HUES6 (cell line): Measurements from ENCODE around the gene ADSS1.

Experiments
- H3K27ac ChIP-seq: 2 replicates; pipeline ENCODE4 v1.7.0; 2013; ENCODE audit warnings: low read depth, mild to moderate bottlenecking, low read length, inconsistent platforms
- H3K27me3 ChIP-seq: 2 replicates; pipeline ENCODE4 v1.6.1; 2013; ENCODE audit warnings: low read length; ENCODE audit not compliant: control insufficient read depth, insufficient read depth
- H3K36me3 ChIP-seq: 2 replicates; pipeline ENCODE4 v1.6.1; 2013; ENCODE audit warnings: low read length; ENCODE audit not compliant: control insufficient read depth, insufficient read depth
- H3K4me1 ChIP-seq: 2 replicates; pipeline ENCODE4 v1.6.1; 2013; ENCODE audit warnings: low read length; ENCODE audit not compliant: control insufficient read depth, insufficient read depth
- H3K4me3 ChIP-seq: 2 replicates; pipeline ENCODE4 v1.5.1; 2013; ENCODE audit warnings: low read depth, low read length
- H3K9ac ChIP-seq: one replicate; pipeline ENCODE4 v1.6.1; 2013; ENCODE audit warnings: mild to moderate bottlenecking, low read length
- H3K9me3 ChIP-seq: 2 replicates; pipeline ENCODE4 v1.6.1; 2013; ENCODE audit warnings: low read depth, low read length; ENCODE audit not compliant: control insufficient read depth, insufficient read depth

ADSS1 gene

DNA sequence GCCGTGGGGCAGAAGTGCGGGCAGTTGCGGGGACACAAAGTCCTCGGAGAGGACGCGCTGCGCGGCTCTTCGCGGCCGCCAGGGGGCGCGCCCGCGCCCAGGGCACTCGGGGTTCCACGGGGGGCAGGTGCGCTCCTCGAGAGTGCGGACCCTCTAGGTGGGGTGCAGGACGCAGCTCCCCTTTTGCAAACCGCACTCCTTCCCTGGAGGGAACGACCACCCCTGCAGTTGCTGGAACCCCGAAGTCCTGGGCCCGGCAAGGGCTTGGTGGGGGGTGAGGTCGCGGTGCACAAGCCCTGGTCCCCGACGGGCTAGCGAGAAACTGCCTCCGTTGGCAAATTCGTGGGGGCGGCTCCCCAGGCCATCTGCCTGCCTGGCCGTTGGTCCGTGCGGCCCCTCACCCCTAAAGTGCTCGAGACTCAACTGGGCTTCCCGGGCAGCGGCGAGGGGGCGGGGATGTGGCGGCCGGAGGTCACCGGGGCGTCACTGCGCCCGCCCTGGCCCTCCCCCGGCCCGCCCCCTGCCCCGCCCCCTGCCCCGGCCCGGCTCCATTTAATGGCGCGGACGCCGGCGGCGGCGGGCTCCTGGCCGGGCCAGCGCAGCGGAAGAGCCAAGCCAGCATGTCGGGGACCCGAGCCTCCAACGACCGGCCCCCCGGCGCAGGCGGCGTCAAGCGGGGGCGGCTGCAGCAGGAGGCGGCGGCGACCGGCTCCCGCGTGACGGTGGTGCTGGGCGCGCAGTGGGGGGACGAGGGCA is at the start of gene ADSS1:
TSS of gene ADSS1 (plus strand) at position 579 of the 756 bp plus-strand sequence. CDS start at position 621, 42 bp downstream.
- peaks cover 15% of the 10 kb centered on the region for H3K4me1 ChIP-seq
- no peaks in the 10 kb centered on the region for H3K9me3 ChIP-seq
- peak within 1 kb of the TSS; percentile 57 for H3K9ac ChIP-seq
- H3K36me3 ChIP-seq = peaks cover 11% of the 10 kb centered on the region
- H3K27me3 ChIP-seq = peaks cover 10% of the 10 kb centered on the region; the same call in 1 of the 2 replicates
- peak within 1 kb of the TSS; percentile 88 for H3K4me3 ChIP-seq
- H3K27ac ChIP-seq = no peak within 1 kb of the TSS

- H3K4me3 ChIP-seq = no peak overlapping the region
- no peaks in the 10 kb centered on the region for H3K27me3 ChIP-seq
- no peaks in the 10 kb centered on the region for H3K36me3 ChIP-seq
- H3K9me3 ChIP-seq = peaks cover 4% of the 10 kb centered on the region; the same call in 1 of the 2 replicates
- H3K27ac ChIP-seq = no peak overlapping the region
- peaks cover 46% of the 10 kb centered on the region for H3K4me1 ChIP-seq
- H3K9ac ChIP-seq = no peak overlapping the region
Measured at GRCh38 chr14:104675447-104675846, 48.6 kb upstream of the ADSS1 start.

DNA sequence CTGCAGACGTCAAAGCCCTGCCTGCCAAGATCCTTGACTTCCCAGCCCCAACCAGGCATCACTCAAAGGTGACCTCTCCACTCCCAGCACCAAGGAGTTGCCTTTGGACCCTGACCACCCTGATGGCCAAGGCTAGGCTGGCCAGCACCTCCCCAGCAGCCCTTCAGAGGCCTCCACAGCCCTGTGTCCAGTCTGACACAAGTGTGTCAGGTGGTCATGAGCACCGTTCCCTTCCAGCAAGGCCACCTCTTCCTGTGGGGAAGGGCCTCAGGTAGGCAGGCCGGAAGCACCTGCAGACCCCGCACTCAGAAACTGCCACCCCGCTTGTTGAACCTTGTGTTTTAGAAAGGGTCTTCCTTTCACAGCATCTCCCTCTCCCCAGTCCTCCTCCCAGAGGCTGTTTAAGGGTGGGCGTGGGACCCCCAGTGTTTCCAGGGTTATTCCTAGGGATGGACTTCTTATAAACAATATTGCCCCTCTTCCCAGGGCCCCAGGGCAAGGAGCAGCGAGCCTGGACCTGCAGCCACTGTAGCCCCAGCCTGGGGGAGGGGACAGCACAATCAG is 47.8 kb upstream of the ADSS1 start:
- Histone ChIP-seq H3K36me3 (no peaks in the 10 kb centered on the region), H3K4me1 (peaks cover 54% of the 10 kb centered on the region), H3K9ac (no peak overlapping the region), H3K4me3 (peak overlapping the region; percentile 53; the same call in 1 of the 2 replicates), H3K27ac (no peak overlapping the region; the same call in 1 of the 2 replicates), H3K9me3 (peaks cover under 1% of the 10 kb centered on the region; the same call in 1 of the 2 replicates), H3K27me3 (no peaks in the 10 kb centered on the region)

DNA sequence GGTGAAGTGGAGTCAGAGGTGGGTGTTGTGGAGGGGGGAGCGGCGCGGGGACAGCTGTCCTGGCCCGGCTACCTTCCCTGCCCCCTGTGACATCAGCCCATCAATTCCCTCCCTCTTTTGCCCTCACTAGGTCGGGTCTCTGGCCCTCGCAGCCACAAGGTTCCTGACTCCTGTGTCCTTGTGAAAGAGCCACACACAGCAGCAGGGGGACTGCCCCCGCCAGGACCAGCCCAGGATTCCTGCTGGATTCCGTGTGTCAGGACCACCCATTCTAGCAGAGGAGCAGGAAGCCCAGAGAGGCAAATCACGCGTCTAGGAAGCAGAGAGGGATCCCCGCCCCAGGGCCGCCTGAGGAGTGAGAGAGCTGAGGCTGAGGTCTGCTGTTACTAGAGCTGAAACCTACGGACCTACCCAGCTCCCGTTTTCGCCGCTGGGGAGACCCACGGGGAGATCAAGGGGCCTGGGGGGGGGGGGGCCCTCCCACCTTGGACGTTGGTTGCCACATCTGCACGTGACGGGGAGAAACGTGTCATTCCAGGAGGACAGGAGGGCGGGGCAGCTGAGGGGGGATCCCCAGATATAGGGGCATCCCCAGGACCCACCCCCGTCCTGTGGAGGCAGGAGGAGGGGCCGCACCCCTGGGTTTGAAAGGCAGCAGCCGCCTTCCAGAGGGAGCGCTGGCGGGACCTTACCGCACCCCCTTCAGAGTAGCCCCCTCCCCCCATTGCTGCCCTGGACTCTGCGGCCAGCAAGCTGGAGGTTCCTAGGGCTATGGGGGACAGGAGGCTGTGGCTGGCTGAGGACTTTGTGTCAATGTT is 47.1 kb upstream of the ADSS1 start:
- Histone ChIP-seq H3K9ac (peak overlapping the region; percentile 86), H3K36me3 (no peaks in the 10 kb centered on the region), H3K4me1 (peaks cover 59% of the 10 kb centered on the region), H3K27me3 (no peaks in the 10 kb centered on the region), H3K9me3 (no peaks in the 10 kb centered on the region), H3K4me3 (peak overlapping the region; percentile 53), H3K27ac (peak overlapping the region; percentile 99)

DNA sequence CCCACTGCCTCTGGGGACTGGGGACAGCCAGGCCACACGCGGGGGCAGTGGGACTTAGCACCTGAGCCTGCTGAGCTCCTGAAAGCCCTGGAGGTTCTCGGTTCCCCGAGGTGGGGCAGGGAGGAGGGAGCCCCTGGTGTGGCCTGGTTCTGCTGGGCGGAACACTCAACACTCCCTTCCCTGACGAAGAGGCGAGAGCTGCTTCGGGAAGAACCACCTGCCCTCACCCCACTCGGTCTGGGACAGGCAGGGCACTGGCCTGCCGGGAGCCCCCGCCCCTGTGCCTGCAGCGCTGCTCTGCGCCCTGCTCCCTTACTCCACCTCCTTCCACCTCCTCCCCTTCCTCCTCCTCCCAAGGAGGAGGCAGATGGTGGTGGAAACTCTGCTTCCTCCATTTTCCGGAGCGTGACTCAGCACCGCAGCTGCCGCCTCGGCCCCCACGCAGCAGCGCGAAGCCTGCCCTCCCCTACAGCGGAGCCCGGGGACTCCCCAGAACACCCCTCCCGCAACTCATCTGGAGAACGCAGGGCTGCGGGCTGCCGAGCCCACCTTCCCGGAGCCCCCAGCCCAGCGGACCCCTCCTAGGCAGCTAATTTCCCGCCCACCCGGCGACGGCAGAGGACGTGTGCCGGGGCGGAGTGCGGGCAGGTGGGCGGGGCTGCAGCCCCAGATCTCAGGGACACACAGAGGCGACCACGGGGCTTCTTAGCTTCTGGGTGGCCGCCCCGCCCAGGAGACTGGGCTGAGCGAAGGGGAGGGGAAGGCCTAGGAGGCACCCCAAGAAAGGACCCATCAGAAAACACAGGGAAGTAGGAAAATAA is 46.3 kb upstream of the ADSS1 start:
- Histone ChIP-seq H3K9ac (peak overlapping the region; percentile 86), H3K27me3 (no peaks in the 10 kb centered on the region), H3K9me3 (no peaks in the 10 kb centered on the region), H3K27ac (peak overlapping the region; percentile 99), H3K36me3 (no peaks in the 10 kb centered on the region), H3K4me3 (peak overlapping the region; percentile 53), H3K4me1 (peaks cover 65% of the 10 kb centered on the region)

DNA sequence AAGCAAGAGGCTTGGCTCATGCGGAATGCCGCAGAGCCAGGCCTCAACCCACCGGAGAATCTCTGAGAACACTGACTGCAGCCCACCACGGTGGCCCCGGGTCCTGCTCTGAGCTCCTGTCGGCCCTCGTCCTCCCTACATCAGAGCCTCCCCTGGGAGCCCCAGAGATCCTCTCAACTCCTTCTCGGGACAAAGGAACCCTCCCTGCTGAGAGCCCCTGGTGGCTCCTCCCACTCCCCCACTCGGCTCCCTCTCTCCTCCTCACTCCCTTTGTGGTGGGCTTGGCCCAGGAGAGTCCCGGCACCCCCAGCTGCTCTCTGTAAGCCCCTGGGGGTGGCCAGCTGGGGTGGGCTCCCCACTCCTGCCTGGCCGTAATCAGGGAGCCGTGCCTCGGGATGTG is 45.7 kb upstream of the ADSS1 start:
- H3K4me1 ChIP-seq = peaks cover 71% of the 10 kb centered on the region
- H3K27me3 ChIP-seq = no peaks in the 10 kb centered on the region
- peak overlapping the region; percentile 86 for H3K9ac ChIP-seq
- H3K27ac ChIP-seq = peak overlapping the region; percentile 99
- peak overlapping the region; percentile 53 for H3K4me3 ChIP-seq
- H3K9me3 ChIP-seq = no peaks in the 10 kb centered on the region
- H3K36me3 ChIP-seq = no peaks in the 10 kb centered on the region

DNA sequence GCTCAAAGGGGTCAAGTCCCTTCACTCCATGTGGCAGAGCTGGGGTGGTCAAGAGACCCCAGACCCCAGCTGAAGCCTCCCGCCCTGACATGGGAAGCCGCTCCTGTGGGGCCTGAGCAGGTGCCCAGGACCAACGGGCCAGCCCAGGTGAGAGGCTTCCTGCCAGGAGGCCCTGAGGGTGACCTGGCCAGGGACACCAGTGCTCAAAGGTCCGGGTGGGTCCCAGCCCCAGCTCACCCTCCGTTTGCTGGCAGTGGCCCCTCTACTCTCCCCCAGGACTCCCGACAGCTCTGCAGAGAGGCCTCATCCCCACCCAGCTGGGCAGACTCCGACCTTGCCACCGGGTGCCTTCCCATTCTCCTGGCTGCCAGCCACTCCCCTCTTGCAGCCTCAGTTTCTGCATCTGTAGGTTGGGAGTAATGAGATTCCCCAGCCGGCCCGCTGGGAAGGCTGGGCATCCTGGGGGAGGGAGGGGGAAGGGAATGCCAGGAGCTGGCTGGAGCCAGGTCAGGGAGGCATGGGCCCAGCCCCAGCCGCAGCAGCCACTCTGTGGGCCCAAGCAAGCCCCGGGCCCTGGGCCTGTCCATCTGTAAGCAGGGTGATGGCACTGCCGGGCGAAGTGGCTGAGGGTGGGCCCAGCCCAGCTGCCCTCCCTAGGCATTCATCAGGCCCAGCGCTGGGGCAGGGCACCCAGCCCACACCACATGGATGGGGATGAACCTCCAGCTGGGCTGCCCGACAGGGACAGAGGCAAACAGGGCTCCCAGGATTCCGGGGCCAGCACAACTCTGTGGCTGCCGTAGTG is 44.9 kb upstream of the ADSS1 start:
- Histone ChIP-seq H3K4me1 (peaks cover 68% of the 10 kb centered on the region), H3K9me3 (no peaks in the 10 kb centered on the region), H3K27me3 (no peaks in the 10 kb centered on the region), H3K36me3 (no peaks in the 10 kb centered on the region), H3K27ac (peak overlapping the region; percentile 99; the same call in 1 of the 2 replicates), H3K9ac (peak overlapping the region; percentile 86), H3K4me3 (no peak overlapping the region)

DNA sequence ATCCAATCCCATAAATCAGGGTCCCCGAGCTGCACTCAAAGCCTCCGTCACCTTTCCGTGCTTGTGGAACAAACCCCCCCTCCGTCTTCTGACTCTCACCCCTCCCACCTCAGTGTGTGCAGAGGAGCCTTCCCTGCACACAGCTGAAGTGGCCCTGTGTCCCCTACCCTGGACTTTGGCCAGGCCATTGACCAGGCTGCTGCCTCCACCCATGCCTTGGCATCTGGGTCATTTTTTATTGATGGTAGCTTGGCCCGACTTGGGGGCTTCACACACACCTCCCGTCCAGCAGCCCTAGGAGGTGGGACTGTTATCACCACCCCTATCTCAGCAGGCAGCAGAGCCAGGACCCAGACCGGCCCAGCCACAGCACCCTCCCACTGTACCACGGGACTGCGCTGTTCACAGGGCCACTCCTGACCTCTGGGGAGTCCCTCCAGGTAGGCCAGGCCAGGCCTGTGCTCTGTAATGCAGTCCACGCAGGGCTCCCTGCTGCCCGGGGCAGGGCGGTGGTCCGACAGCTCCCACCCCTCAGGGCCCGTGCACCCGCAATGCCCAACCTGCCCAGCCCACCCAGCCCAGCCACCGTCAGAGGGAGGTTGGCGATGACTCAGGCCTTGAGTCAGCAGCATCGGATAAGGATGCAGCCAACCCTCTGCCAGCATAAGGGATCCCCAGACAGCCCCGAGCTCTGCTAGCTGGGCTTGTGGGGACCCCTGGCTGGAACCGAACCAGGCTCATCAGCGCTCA is 43.8 kb upstream of the ADSS1 start:
- no peak overlapping the region; the same call in 1 of the 2 replicates for H3K4me3 ChIP-seq
- no peaks in the 10 kb centered on the region for H3K9me3 ChIP-seq
- peak overlapping the region; percentile 86; the same call in 1 of the 2 replicates for H3K27ac ChIP-seq
- H3K36me3 ChIP-seq = no peaks in the 10 kb centered on the region
- H3K9ac ChIP-seq = peak overlapping the region; percentile 73
- peaks cover 66% of the 10 kb centered on the region for H3K4me1 ChIP-seq
- no peaks in the 10 kb centered on the region for H3K27me3 ChIP-seq

GRCh38 chr14:104680806-104681688 is 43.0 kb upstream of the ADSS1 start:
- no peaks in the 10 kb centered on the region for H3K9me3 ChIP-seq
- peak overlapping the region; percentile 73 for H3K9ac ChIP-seq
- H3K27me3 ChIP-seq = no peaks in the 10 kb centered on the region
- peak overlapping the region; percentile 49 for H3K4me3 ChIP-seq
- peak overlapping the region; percentile 86; the same call in 1 of the 2 replicates for H3K27ac ChIP-seq
- H3K4me1 ChIP-seq = peaks cover 65% of the 10 kb centered on the region
- H3K36me3 ChIP-seq = no peaks in the 10 kb centered on the region
